Measurements from ENCODE around the gene ZNF335.

The ZNF335 gene

GRCh38 chr20:45971675-45972499, at the start of gene ZNF335:
Gene ZNF335 (minus strand): TSS chr20:45972203. CDS start chr20:45971410, 793 bp downstream.
- no peak for FAIRE-seq

GRCh38 chr20:46020555-46020954, 48.6 kb upstream of the ZNF335 start:
- DNase-seq (ENCODE audit: insufficient read length, low spot score), result no peak
- FAIRE-seq, result no peak
- TF ChIP-seq CTCF (IDR thresholded peaks at IDR 0.05; ENCODE audit: insufficient read depth, missing control alignments), result no peak

More at GRCh38 chr20:45971675-45972499, at the start of gene ZNF335:
- DNase-seq (ENCODE audit: insufficient read length, low spot score), result peak; percentile 88
- no peak for TF ChIP-seq CTCF (IDR thresholded peaks at IDR 0.05; ENCODE audit: insufficient read depth, missing control alignments)

GRCh38 chr20:46018611-46019010, 46.6 kb upstream of the ZNF335 start:
- FAIRE-seq (no peak), DNase-seq (ENCODE audit: insufficient read length, low spot score) (no peak)
- TF ChIP-seq CTCF (IDR thresholded peaks at IDR 0.05; ENCODE audit: insufficient read depth, missing control alignments), result no peak

GRCh38 chr20:46018112-46018511, 46.1 kb upstream of the ZNF335 start:
- FAIRE-seq (no peak), DNase-seq (ENCODE audit: insufficient read length, low spot score) (no peak)
- no peak for TF ChIP-seq CTCF (IDR thresholded peaks at IDR 0.05; ENCODE audit: insufficient read depth, missing control alignments)

DNA sequence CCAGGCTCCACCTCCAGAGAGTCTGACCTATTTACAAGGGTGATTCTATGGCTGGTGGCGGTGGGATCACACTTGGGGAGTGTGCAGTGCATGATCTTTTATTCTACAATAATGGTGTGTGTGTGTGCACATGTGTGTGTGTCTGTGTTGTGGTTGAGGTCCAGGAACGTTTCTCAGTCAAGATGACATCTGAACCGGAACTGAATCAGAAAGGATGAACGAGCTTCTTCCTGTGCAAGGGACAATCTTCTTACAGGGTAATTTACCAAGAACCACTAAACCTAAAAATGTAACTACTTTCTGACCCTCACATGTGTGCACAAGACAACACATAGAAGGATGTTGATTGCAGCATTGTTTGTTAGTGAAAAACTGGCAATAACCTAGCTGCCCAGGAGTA, 45.3 kb upstream of the ZNF335 start:
- DNase-seq (ENCODE audit: insufficient read length, low spot score) (no peak), FAIRE-seq (no peak)

DNA sequence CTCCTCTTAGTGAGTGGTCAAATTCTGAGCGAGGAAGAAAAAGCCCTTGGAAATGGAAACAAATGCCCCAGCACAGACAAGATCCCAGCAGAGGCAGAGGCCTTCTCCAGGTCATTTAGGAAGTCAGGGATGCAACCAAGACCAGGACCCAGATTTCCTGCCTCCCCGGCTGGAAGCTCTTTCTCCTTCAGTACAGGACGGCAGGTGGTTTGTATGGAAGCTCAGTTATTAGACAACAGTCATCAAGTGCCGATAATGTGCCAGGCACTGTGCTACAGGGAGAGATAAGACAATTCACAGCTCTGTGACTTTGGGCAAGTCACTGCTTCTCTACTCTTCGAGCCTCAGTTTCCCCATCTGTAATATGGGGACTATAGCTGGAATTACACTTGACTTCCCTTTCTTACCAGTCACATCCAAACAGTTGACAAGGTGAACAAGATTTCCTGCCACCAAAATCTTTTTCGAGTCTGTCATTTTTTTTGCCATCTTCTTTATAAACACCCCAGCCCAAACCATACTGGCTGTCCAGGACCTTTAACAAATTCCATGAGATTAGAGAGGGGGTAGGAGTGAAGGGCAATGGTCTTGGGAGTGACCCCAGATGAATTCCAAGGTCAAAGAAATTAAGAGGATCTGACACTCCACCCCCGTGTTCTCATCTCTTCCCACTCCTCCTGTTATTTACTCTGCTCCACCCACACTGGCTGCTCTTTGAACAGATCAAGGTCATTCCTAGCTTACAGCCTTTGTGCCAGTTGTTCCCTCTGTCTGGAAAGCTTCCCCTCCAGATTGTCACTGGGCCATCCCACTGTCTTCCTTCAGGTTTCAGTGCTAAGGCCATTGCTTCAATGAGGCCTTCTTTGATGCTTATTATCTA, 42.8 kb upstream of the ZNF335 start:
- DNase-seq (ENCODE audit: insufficient read length, low spot score), result no peak

More for the DNA sequence above, 45.3 kb upstream of the ZNF335 start:
- no peak for TF ChIP-seq CTCF (IDR thresholded peaks at IDR 0.05; ENCODE audit: insufficient read depth, missing control alignments)

More for the DNA sequence above, 42.8 kb upstream of the ZNF335 start:
- no peak for FAIRE-seq
- no peak for TF ChIP-seq CTCF (IDR thresholded peaks at IDR 0.05; ENCODE audit: insufficient read depth, missing control alignments)
